Neural cell (in vitro differentiated cells): Measurements from ENCODE around the gene IQCH. TPM values are rescaled to one million over a fixed set of nuclear protein-coding genes. Genes with fewer than 3 reads are reported as not detected.

Experiments used
- H2AFZ ChIP-seq: fragments of 200-600, 300-800 bp; sonication (generic), shearing (Covaris generic); 2 replicates; pipeline ENCODE4 v1.6.0; 2014; ENCODE audit warnings: low read depth, mild to moderate bottlenecking, antibody characterized with exemption, low read length, moderate library complexity
- H3F3A ChIP-seq: fragments of 200-600 bp; shearing (Covaris generic); 2 replicates; pipeline ENCODE4 v1.6.1; 2016; ENCODE audit warnings: mild to moderate bottlenecking, moderate library complexity, mixed read lengths, antibody characterized with exemption, low read length; ENCODE audit not compliant: insufficient read depth, poor library complexity, severe bottlenecking
- H3K27ac ChIP-seq: fragments of 200-600, 300-800 bp; sonication (generic), shearing (Covaris generic); 2 replicates; pipeline ENCODE4 v1.5.1; 2014; ENCODE audit warnings: mild to moderate bottlenecking, low read length, moderate library complexity
- H3K27me3 ChIP-seq: fragments of 300-800, 200-600 bp; sonication (generic), shearing (Covaris generic); 2 replicates; pipeline ENCODE4 v1.6.0; 2014; ENCODE audit warnings: mild to moderate bottlenecking, low read depth, low read length, moderate library complexity; ENCODE audit not compliant: insufficient read depth
- H3K36me3 ChIP-seq: fragments of 300-800, 200-600 bp; sonication (generic), shearing (Covaris generic); 2 replicates; pipeline ENCODE4 v1.5.1; 2014; ENCODE audit warnings: mild to moderate bottlenecking, antibody characterized with exemption, low read length, moderate library complexity; ENCODE audit not compliant: insufficient read depth
- H3K4me2 ChIP-seq: fragments of 300-800, 200-600 bp; sonication (generic), shearing (Covaris generic); 2 replicates; pipeline ENCODE4 v1.6.0; 2014; ENCODE audit warnings: mild to moderate bottlenecking, low read length
- H3K4me3 ChIP-seq: fragments of 300-800, 200-600 bp; sonication (generic), shearing (Covaris generic); 2 replicates; pipeline ENCODE4 v1.5.1; 2014; ENCODE audit warnings: mild to moderate bottlenecking, low read length, moderate library complexity
- H3K79me2 ChIP-seq: fragments of 200-600 bp; shearing (Covaris generic); replicated peaks from 2 replicates; pipeline ENCODE4 v1.6.0; 2014; ENCODE audit warnings: mild to moderate bottlenecking, low read length, moderate library complexity; ENCODE audit not compliant: insufficient read depth
- H3K9ac ChIP-seq: fragments of 300-800, 200-600 bp; sonication (generic), shearing (Covaris generic); 2 replicates; pipeline ENCODE4 v1.6.1; 2016; ENCODE audit warnings: mild to moderate bottlenecking, low read length, mixed read lengths
- H3K9me2 ChIP-seq: fragments of 200-600 bp; shearing (Covaris generic); 2 replicates; pipeline ENCODE4 v1.6.1; 2016; ENCODE audit warnings: mild to moderate bottlenecking, low read length, mixed read lengths; ENCODE audit not compliant: insufficient read depth
- H3K9me3 ChIP-seq: fragments of 200-600, 300-800 bp; sonication (generic), shearing (Covaris generic); 2 replicates; pipeline ENCODE4 v1.6.1; 2016; ENCODE audit warnings: mild to moderate bottlenecking, mixed run types, low read length, moderate library complexity, mixed read lengths
- H4K20me1 ChIP-seq: fragments of 200-600 bp; shearing (Covaris generic); 2 replicates; pipeline ENCODE4 v1.6.1; 2016; ENCODE audit warnings: mild to moderate bottlenecking, mixed run types; ENCODE audit not compliant: insufficient read depth
- EP300 ChIP-seq: fragments of 450-650 bp; conservative IDR thresholded peaks from 2 replicates; pipeline ENCODE4 v1.6.1; 2014; ENCODE audit warnings: antibody characterized with exemption, mild to moderate bottlenecking, moderate library complexity; ENCODE audit not compliant: poor library complexity, severe bottlenecking
- EZH2 ChIP-seq: fragments of 200-600, 300-800 bp; shearing (Covaris generic), sonication (generic); IDR thresholded peaks from 2 replicates; pipeline ENCODE4 v1.6.1; 2014; ENCODE audit warnings: antibody characterized with exemption, low read length, borderline replicate concordance, mild to moderate bottlenecking; ENCODE audit not compliant: insufficient read depth, poor library complexity, severe bottlenecking
- MXI1 ChIP-seq: fragments of 450-650 bp; conservative IDR thresholded peaks from 2 replicates; pipeline ENCODE4 v1.6.1; 2014; ENCODE audit warnings: antibody characterized with exemption, mild to moderate bottlenecking; ENCODE audit not compliant: poor library complexity, severe bottlenecking
- POLR2AphosphoS5 ChIP-seq: IDR thresholded peaks from 2 replicates; pipeline ENCODE4 v1.6.1; 2012
- RAD21 ChIP-seq: fragments of 450-650 bp; conservative IDR thresholded peaks from 2 replicates; pipeline ENCODE4 v1.6.1; 2014; ENCODE audit warnings: antibody characterized with exemption, mild to moderate bottlenecking, moderate library complexity
- SMC3 ChIP-seq: fragments of 450-650 bp; conservative IDR thresholded peaks from 2 replicates; pipeline ENCODE4 v1.6.1; 2014; ENCODE audit warnings: antibody characterized with exemption, mild to moderate bottlenecking, moderate library complexity; ENCODE audit not compliant: poor library complexity
- TAF1 ChIP-seq: IDR thresholded peaks from 2 replicates; pipeline ENCODE4 v1.6.1; 2012; ENCODE audit warnings: low read depth
- polyA plus RNA-seq: library from polyadenylated mRNA; depleted of rRNA; stranded (reverse); fragments of >200 nt; gene quantifications from 2 replicates; pipeline ENCODE4 v1.2.3, GENCODE V29; 2014
- TF ChIP-seq, protein P1 (sequence below): fragments of 450-650 bp; IDR thresholded peaks from 2 replicates; pipeline ENCODE4 v1.5.1; 2014; ENCODE audit warnings: antibody characterized with exemption, mild to moderate bottlenecking, moderate library complexity; ENCODE audit not compliant: poor library complexity, severe bottlenecking
- TF ChIP-seq, protein P2 (sequence below): IDR thresholded peaks from 2 replicates; pipeline ENCODE4 v1.6.1; 2012; ENCODE audit warnings: borderline replicate concordance

Gene IQCH
- polyA plus RNA-seq, 1 donor from 2014 or later = 2.8 TPM

DNA sequence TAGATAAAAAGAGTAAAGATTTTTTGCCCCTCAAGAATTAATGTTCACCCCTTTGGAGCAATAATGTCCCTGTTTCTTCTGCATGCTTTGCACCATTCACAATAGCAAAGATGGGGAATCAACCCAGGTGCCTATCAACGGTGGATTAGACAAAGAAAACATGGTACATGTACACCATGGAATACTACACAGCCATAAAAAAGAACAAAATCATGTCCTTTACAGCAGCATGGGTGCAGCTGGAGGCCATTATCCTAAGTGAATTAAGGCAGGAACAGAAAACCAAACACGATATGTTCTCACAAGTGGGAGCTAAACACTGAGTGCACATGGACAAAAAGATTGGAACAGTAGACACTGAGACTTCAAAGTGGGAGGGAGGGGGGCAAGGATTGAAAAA is 35.3 kb upstream of the IQCH start:
- Histone ChIP-seq H3K36me3 (no peaks in the 10 kb centered on the region), H3K27ac (no peak overlapping the region), H3K4me2 (no peak overlapping the region), H3K4me3 (no peak overlapping the region), H3K9ac (no peak overlapping the region), H2AFZ (no peak overlapping the region), H3K9me2 (no peaks in the 10 kb centered on the region), H3K27me3 (no peaks in the 10 kb centered on the region), H3F3A (no peaks in the 10 kb centered on the region), H3K9me3 (no peaks in the 10 kb centered on the region), H3K79me2 (no peaks in the 10 kb centered on the region), H4K20me1 (no peaks in the 10 kb centered on the region)
- TF ChIP-seq RAD21 = no peak
- TF ChIP-seq TAF1 = no peak
- TF ChIP-seq, protein P1, sequence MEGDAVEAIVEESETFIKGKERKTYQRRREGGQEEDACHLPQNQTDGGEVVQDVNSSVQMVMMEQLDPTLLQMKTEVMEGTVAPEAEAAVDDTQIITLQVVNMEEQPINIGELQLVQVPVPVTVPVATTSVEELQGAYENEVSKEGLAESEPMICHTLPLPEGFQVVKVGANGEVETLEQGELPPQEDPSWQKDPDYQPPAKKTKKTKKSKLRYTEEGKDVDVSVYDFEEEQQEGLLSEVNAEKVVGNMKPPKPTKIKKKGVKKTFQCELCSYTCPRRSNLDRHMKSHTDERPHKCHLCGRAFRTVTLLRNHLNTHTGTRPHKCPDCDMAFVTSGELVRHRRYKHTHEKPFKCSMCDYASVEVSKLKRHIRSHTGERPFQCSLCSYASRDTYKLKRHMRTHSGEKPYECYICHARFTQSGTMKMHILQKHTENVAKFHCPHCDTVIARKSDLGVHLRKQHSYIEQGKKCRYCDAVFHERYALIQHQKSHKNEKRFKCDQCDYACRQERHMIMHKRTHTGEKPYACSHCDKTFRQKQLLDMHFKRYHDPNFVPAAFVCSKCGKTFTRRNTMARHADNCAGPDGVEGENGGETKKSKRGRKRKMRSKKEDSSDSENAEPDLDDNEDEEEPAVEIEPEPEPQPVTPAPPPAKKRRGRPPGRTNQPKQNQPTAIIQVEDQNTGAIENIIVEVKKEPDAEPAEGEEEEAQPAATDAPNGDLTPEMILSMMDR = no peak
- no peak for TF ChIP-seq POLR2AphosphoS5
- no peak for TF ChIP-seq EZH2
- no peak for TF ChIP-seq EP300

DNA sequence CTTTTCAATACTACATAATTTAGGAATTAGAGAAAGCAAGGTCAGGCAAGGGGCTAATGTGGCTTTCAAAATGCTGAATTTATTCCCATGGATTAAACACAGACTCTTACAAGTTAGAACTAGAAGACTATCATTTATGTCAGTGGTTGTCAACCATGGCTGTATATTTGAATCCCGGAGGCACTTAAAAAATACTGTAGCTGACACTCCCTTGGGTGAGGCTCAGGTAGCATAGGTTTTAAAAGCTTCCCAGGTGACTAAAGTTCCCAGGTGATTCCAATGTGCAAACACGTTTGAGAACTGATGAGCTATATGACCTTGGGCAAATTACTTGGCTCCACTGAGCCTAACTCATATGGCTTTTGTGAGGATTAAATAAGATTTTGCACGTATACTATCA is 29.7 kb upstream of the IQCH start:
- H3F3A ChIP-seq = no peaks in the 10 kb centered on the region
- no peak for TF ChIP-seq MXI1
- TF ChIP-seq TAF1 = no peak
- no peak for TF ChIP-seq RAD21
- TF ChIP-seq EP300 = no peak
- TF ChIP-seq, protein P2, sequence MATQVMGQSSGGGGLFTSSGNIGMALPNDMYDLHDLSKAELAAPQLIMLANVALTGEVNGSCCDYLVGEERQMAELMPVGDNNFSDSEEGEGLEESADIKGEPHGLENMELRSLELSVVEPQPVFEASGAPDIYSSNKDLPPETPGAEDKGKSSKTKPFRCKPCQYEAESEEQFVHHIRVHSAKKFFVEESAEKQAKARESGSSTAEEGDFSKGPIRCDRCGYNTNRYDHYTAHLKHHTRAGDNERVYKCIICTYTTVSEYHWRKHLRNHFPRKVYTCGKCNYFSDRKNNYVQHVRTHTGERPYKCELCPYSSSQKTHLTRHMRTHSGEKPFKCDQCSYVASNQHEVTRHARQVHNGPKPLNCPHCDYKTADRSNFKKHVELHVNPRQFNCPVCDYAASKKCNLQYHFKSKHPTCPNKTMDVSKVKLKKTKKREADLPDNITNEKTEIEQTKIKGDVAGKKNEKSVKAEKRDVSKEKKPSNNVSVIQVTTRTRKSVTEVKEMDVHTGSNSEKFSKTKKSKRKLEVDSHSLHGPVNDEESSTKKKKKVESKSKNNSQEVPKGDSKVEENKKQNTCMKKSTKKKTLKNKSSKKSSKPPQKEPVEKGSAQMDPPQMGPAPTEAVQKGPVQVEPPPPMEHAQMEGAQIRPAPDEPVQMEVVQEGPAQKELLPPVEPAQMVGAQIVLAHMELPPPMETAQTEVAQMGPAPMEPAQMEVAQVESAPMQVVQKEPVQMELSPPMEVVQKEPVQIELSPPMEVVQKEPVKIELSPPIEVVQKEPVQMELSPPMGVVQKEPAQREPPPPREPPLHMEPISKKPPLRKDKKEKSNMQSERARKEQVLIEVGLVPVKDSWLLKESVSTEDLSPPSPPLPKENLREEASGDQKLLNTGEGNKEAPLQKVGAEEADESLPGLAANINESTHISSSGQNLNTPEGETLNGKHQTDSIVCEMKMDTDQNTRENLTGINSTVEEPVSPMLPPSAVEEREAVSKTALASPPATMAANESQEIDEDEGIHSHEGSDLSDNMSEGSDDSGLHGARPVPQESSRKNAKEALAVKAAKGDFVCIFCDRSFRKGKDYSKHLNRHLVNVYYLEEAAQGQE = no peak
- no peak for TF ChIP-seq SMC3
- no peak for TF ChIP-seq EZH2
- TF ChIP-seq, protein P1 = no peak
- no peak for TF ChIP-seq POLR2AphosphoS5
- no peak overlapping the region for H3K4me2 ChIP-seq
- H3K79me2 ChIP-seq = no peaks in the 10 kb centered on the region
- no peaks in the 10 kb centered on the region for H3K9me3 ChIP-seq
- H3K27me3 ChIP-seq = no peaks in the 10 kb centered on the region
- H3K27ac ChIP-seq = no peak overlapping the region
- H2AFZ ChIP-seq = no peak overlapping the region
- H3K9me2 ChIP-seq = no peaks in the 10 kb centered on the region
- H3K4me3 ChIP-seq = no peak overlapping the region
- no peaks in the 10 kb centered on the region for H3K36me3 ChIP-seq
- H3K9ac ChIP-seq = no peak overlapping the region
- no peaks in the 10 kb centered on the region for H4K20me1 ChIP-seq
